ENCODE data around the gene NIPAL4. TPM values are rescaled to one million over a fixed set of nuclear protein-coding genes. Genes with fewer than 3 reads are reported as not detected.

Gene NIPAL4
- total RNA-seq, 1 experiment from 2014 or later, result not detected

- DNase-seq (ENCODE audit: low read depth), result no peak
These were observed 25.3 kb downstream of the NIPAL4 start for GRCh38 chr5:157485340-157485739.

- DNase-seq (ENCODE audit: low read depth), result no peak
These were observed 25.8 kb downstream of the NIPAL4 start for GRCh38 chr5:157485811-157486210.

GRCh38 chr5:157486221-157486681, 26.2 kb downstream of the NIPAL4 start:
- DNase-seq (ENCODE audit: low read depth), result no peak

- no peak for DNase-seq (ENCODE audit: low read depth)
These were observed 26.8 kb downstream of the NIPAL4 start for GRCh38 chr5:157486861-157487260.

- no peak for DNase-seq (ENCODE audit: low read depth)
These were observed 27.3 kb downstream of the NIPAL4 start for GRCh38 chr5:157487358-157487757.

GRCh38 chr5:157491471-157491995, 31.5 kb downstream of the NIPAL4 start:
- DNase-seq (ENCODE audit: low read depth), result no peak

- DNase-seq (ENCODE audit: low read depth), result no peak
These were observed 32.9 kb downstream of the NIPAL4 start for GRCh38 chr5:157492886-157493285.

GRCh38 chr5:157494178-157494832, 34.3 kb downstream of the NIPAL4 start:
- DNase-seq (ENCODE audit: low read depth), result no peak

GRCh38 chr5:157496864-157497263, 36.9 kb downstream of the NIPAL4 start:
- DNase-seq (ENCODE audit: low read depth), result no peak

GRCh38 chr5:157497875-157498611, 38.0 kb downstream of the NIPAL4 start:
- no peak for DNase-seq (ENCODE audit: low read depth)

GRCh38 chr5:157502143-157502647, 42.2 kb downstream of the NIPAL4 start:
- DNase-seq (ENCODE audit: low read depth), result peak; percentile 46

GRCh38 chr5:157504053-157504452, 44.0 kb downstream of the NIPAL4 start:
- no peak for DNase-seq (ENCODE audit: low read depth)

- peak; percentile 47 for DNase-seq (ENCODE audit: low read depth)
These were observed 45.5 kb downstream of the NIPAL4 start for GRCh38 chr5:157505496-157505895.

GRCh38 chr5:157506066-157506590, 46.1 kb downstream of the NIPAL4 start:
- peak; percentile 91 for DNase-seq (ENCODE audit: low read depth)

- peak; percentile 100 for DNase-seq (ENCODE audit: low read depth)
These were observed 47.2 kb downstream of the NIPAL4 start for GRCh38 chr5:157506981-157507780.

GRCh38 chr5:157509093-157509492, 49.1 kb downstream of the NIPAL4 start:
- DNase-seq (ENCODE audit: low read depth), result no peak

- no peak for DNase-seq (ENCODE audit: low read depth)
These were observed 49.6 kb downstream of the NIPAL4 start for GRCh38 chr5:157509587-157509986.

- DNase-seq (ENCODE audit: low read depth), result no peak
These were observed 50.7 kb downstream of the NIPAL4 start for GRCh38 chr5:157510682-157511081.

- DNase-seq (ENCODE audit: low read depth), result peak; percentile 99
These were observed 51.9 kb downstream of the NIPAL4 start for GRCh38 chr5:157511651-157512644.

GRCh38 chr5:157513182-157513581, 53.2 kb downstream of the NIPAL4 start:
- DNase-seq (ENCODE audit: low read depth), result no peak

Measured in LHCN-M2 (cell line).